NK-92 treated with Interleukin-12 subunit alpha and Interleukin-12 subunit beta, amount 100 ng/mL, for 24 hours (cell line): ENCODE results near the gene CDC42EP4.
"Not testable (repeated sequence)": the region's sequence is repeated elsewhere in the genome, so short reads cannot be mapped to it uniquely, and the experiment has no call there.

Source experiments
- DNase-seq: peaks from one replicate; lab custom pipeline; 2025; lab: John Stamatoyannopoulos, UW

CDC42EP4 gene

DNA sequence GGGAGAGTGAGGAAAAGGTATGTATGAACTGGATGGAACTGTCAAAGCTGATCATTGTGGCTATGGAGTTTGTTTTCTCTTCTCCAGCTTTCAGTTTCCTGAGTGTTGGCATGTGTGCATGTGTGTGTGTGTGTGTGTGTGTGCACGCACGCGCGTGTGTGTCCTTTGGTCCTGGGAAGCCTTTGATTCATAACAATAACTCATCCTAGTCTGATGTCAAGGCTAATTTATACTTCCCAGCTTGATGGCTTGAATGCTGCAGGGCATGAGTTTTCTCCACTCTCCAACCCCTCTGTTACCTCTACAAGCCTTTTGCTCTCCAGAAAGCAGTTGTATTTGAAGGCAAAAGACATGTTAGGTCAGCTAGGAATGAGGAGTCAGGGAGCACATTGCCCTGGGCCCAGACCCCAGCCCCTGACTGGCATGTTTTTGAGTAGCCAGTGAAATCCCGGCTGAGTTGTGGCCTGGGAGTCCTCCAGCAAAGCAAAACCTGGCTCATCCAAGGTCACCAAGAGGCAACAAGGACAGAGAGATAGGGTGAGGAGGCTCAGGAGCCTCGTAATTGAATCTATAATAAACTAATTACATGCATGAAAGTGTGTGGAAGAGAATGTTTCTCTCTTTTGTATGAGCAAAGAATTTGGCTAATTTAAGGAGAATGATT lies 8.9 kb upstream of the CDC42EP4 start:
- DNase-seq: no peak

- DNase-seq: no peak
These were observed 8.0 kb upstream of the CDC42EP4 start for GRCh38 chr17:73319766-73320165.

DNA sequence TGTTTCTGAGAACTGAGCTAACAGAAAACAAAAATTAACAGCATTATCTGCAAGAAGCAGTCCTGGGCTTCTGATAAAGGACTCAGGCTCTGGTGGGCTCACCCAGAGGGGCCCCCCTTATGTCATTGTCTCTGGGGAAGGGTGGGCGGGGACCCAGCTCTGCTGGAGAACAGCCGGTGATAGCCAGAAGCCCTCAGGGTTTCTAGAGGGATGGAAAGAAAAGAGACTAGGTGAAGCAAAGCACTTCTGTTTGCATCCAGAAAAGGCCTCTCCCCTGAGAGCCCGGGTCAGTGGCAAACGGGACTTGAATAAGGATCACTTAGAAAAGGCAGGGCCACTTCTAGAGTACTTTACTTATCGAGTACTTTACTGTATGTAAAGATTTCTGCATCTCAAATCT lies 7.0 kb upstream of the CDC42EP4 start:
- no peak for DNase-seq

- no peak for DNase-seq
These were observed 6.6 kb upstream of the CDC42EP4 start for GRCh38 chr17:73318427-73318813.

GRCh38 chr17:73317513-73318426 lies 6.0 kb upstream of the CDC42EP4 start:
- no peak for DNase-seq

DNA sequence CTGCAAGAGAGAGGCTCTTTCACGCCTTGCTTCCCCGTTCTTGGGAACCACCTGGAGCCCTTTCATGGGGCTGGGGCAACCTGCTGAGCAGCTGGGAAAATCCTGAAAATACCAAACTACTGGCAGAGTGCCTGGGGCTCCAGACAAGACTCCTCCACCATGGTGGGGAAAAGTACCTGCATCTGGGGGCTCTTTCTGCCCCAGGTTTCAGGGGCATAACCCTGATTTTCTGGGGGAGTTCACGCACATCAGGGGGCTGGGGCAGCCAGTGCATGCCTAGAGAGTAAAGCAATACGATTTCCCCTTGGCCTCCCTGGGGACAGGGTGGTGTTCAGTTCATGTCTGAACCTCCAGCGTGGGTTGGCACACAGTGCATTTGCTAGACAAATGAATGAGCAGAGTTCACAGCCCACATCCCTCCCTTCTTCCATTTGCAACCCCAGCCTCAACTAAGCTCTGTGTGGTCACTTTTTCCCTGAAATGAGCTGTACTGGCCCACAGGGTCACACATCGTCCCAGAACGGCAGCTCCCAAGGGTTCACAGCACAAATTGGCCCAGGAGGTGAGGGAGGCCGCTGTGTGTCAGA lies 5.2 kb upstream of the CDC42EP4 start:
- DNase-seq: no peak

DNA sequence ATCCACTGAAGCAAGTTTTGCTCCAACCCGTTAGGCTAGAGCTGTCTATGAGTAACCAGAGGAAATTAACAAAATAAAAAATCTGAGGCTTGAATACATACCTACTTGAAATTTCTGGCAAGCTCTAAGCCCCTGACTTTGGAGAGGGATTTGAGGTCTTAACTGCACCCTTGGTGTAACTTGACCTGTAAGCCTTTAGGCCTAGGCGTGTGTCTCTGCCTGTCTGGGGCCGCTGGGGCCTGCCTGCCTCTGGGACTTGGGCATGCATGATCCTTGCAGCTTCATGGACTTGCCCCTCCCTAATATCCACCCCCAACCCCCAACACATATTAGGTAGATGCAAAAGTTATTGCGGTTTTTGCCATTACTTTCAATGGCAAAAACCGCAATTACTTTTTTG lies 3.7 kb upstream of the CDC42EP4 start:
- no peak for DNase-seq

- DNase-seq: no peak
These were observed 1.8 kb upstream of the CDC42EP4 start for GRCh38 chr17:73313526-73314127.

GRCh38 chr17:73312887-73313286 lies 1.1 kb upstream of the CDC42EP4 start:
- not testable (repeated sequence) for DNase-seq

- DNase-seq: no peak
These were observed 397 bp downstream of the CDC42EP4 start for GRCh38 chr17:73311428-73311780.

GRCh38 chr17:73309727-73310596 lies 1.8 kb downstream of the CDC42EP4 start:
- no peak for DNase-seq

DNA sequence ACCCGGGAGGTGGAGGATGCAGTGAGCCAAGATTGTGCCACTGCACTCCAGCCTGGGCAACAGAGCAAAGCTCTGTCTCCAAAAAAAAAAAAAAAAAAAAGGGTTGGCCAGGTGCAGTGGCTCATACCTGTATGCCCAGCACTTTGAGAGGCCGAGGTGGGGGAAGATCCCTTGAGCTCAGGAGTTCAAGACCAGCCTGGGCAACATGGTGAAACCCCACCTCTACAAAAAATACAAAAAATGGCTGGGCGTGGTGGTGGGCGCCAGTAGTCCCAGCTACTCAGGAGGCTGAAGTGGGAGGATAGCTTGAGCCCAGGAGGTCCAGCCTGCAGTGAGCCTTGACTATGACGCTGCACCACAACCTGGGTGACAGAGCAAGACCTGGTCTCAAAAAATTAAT lies 2.8 kb downstream of the CDC42EP4 start:
- DNase-seq: not testable (repeated sequence)

DNA sequence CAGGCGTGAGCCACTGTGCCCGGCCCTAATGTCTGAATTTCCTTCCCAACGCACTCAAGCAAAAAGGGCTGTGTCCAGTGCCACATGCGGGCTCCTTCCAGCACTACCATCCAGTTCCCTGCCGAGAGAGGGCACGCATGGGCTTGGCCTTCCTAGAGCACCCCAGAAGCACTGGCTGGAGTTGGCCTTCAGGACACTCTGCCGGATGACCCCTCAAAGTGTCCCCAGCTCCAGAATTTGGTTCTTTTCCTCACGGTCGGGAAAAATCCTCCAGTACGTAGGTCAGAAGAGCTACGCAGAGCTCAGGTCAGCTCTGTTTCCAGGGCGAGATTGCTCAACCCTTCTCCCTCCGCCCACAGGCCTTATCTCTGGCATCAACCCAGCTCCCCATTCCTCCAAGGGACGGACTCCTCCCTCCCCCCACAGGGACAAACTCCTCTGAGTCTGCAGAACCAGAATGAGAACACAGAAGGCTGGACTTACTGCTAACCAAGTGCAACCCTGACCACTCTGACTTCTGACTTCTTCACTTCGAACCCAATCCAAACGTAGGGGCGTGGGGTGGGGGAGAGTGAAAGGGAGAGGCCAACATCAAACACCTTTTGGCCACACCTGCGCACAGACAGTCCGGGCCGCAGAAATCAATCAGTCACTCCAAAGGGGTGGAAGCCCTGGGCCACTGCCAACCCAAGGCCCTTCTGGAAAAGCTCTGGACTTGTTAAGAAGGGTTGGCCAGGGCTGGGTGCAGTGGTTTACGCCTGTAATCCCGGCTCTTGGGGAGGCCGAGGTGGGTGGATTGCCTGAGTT lies 3.6 kb downstream of the CDC42EP4 start:
- no peak for DNase-seq

DNA sequence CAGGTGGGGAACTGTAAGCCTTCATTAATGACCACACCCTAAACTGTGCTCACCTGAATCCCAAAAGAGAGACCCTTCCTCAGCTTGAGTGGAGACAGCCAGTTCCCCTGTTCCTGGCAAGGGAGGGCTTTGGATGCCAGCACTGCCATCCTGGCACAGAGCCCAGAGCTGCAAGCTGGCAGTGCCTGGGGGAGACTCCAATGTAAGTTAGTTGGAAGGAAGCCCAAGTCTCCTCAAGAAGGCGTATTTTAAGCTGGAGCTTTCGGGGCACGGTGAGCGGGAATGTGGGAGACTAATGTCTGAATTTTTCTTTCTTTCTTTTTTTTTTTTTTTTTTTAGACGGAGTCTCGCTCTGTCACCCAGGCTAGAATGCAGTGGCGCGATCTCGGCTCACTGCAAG lies 4.7 kb downstream of the CDC42EP4 start:
- DNase-seq: no peak

GRCh38 chr17:73305845-73306836 lies 5.7 kb downstream of the CDC42EP4 start:
- DNase-seq: no peak

DNA sequence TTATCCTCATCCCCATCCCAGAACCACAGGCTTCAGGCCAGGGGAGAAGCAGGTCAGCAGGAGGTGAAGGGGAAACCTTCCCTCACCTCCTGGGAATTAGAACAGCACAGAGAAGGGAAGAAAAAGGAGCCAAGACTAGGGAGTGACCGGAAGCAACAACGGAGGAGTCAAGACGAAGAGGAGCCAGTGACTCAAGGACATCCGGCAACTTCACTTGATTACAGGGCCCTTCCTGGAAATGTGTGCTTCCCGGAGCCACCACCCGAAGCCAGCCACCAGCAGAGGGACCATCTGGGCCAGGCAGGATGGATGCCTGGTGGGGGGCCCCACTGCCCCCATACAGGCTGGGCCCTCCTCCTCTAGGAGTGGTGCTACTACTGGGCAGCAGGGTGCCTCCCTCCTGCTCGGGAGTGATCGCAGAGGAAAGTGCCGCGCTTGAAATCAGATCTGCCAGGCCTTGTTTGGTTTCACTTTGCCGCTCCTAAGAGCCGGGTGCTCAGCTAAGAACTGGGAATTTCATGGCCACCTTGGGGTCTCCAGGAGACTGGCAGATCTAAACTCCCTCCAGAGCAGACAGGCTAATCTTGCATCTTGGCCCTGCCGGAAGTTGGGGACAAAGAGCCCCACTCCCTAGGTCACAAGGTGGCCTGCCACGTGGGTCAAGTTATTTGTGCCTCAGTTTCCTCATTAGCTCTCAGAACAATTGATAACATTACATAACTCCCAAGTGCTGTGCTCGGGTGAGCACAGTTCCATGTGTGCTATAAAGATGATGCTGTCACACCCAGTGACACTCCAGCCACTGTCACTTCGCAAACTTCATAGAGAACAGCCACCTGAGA lies 6.6 kb downstream of the CDC42EP4 start:
- DNase-seq: no peak

DNA sequence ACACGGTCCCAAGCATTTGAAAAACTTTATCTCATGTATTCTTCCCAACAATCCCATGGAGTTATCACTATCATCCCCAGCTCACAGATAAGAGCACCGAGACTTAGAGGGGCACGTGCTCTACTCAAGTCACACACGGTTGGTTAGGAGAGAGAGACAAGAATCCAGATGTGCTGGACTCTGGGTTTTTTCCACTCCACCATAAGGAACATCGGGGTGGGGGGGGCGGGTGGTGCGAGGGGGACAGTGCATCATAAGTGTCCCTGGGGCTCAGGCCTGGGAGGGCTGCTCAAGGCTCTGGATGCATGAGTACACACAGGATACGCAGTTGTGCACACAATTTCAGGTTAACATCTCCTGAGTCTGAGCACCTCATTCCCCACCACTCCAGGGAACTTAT lies 7.4 kb downstream of the CDC42EP4 start:
- no peak for DNase-seq

GRCh38 chr17:73302189-73302588 lies 9.6 kb downstream of the CDC42EP4 start:
- DNase-seq: no peak

- no peak for DNase-seq
These were observed 10.4 kb downstream of the CDC42EP4 start for GRCh38 chr17:73301369-73301768.
